ENCODE data around the gene PITPNB. TPM values are rescaled to one million over a fixed set of nuclear protein-coding genes. Genes with fewer than 3 reads are reported as not detected.
A peak's percentile ranks its signal among the peaks of the same experiment; 100 is the strongest.

Gene PITPNB
- total and polyA plus RNA-seq, 4 donors, result 23.8 to 65.9 (median 57.9) TPM

DNA sequence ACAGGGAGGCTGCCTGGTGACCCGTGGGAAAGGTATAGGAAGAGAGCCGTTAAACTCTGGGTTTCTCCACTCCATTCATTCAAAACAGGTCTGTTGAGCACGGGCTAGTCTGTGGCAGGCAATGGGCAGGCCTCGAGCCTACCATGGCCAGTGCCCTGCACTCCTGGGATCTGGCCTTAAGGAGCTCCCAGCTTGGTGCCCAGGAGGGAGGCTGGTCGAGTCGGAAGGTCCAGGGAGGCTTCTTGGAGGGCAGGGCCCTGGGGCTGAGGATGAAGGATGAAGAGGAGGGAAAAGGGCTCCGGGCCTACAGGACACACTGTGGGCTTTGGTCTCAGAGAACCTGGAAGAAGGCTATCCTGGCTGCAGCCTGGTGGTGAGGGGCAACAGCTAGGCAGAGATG, 75.6 kb downstream of the PITPNB start:
- Histone ChIP-seq H3K27me3 (ENCODE audit: control insufficient read depth, insufficient read depth, low read length) (no peaks in the 10 kb centered on the region), H3K4me3 (ENCODE audit: low read depth, low read length) (no peak overlapping the region), H3K36me3 (ENCODE audit: control insufficient read depth, insufficient read depth, low read length) (no peaks in the 10 kb centered on the region), H3K9me3 (ENCODE audit: control insufficient read depth, insufficient read depth, low read length) (no peaks in the 10 kb centered on the region), H3K27ac (ENCODE audit: low read depth, low read length) (no peak overlapping the region), H3K4me1 (ENCODE audit: control insufficient read depth, insufficient read depth, low read length) (peaks cover 27% of the 10 kb centered on the region)
- no peak for DNase-seq (ENCODE audit: low read depth in 4 of 6, low spot score in 6 of 6)
- 65% methylated on average over 7 of the region's 7 CpGs for WGBS (ENCODE audit: insufficient coverage)

DNA sequence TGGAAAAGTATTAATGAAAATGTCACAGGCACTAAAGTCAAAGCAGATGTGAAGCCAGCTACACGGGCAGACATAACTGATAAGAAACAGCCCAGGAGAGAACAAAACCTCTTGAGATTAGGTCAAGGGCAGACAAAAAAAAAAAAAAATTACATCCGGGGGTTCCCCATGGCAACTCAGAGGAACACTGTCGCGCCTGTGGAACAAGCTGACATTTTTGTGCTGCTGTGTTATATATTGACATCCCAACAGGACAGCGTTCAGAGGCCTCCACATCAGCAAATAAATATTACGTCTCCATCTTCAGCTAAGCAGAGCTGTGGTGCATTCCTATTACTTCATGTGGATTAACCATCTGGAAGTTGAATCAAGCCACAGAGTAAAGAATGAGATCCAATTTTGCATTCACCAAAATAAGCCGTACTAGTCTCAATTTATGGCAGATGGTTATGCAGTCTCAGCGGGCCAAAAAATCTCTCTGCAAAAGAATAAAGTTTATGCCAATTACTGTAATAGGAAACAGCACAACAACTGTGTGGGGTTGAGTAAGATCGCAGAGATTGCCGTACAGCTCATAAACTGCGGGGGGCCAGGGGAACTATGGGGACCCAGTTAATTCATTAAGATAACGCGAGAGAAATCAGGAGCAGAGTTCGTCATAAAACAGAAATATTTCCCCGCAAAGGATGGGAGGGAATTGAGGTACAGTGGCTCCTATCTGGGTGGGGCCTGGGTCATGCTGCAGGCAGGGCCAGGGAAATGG, 76.2 kb downstream of the PITPNB start:
- Histone ChIP-seq H3K36me3 (ENCODE audit: control insufficient read depth, insufficient read depth, low read length) (no peaks in the 10 kb centered on the region), H3K4me3 (ENCODE audit: low read depth, low read length) (no peak overlapping the region), H3K27ac (ENCODE audit: low read depth, low read length) (no peak overlapping the region), H3K9me3 (ENCODE audit: control insufficient read depth, insufficient read depth, low read length) (no peaks in the 10 kb centered on the region), H3K4me1 (ENCODE audit: control insufficient read depth, insufficient read depth, low read length) (peaks cover 27% of the 10 kb centered on the region), H3K27me3 (ENCODE audit: control insufficient read depth, insufficient read depth, low read length) (no peaks in the 10 kb centered on the region)
- WGBS (ENCODE audit: insufficient coverage), result 55% methylated on average over 9 of the region's 15 CpGs
- peak in 3 of 6 donors; percentile 33 to 90 (median 87) for DNase-seq (ENCODE audit: low read depth in 4 of 6, low spot score in 6 of 6)

- no peak for DNase-seq (ENCODE audit: low read depth in 4 of 6, low spot score in 6 of 6)
Observed at GRCh38 chr22:27842201-27842600, 76.9 kb downstream of the PITPNB start.

DNA sequence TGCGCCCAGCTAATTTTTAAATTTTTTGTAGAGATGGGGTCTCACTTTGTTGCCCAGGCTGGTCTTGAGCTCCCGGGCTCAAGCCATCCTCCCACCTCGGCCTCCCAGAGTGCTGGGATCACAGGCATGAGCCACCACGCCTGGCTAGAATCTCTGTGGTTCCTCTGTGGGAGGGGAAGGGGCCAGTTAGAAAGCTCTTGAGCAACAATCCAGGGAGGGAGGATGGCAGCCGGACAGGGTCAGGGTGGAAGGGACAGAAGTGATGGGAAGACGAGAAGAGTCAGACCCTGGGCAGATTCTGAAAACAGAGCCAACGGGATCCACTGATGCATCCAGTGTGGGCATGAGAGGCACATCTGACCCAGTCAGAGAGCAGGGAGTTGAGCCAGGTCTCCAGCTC, 78.6 kb downstream of the PITPNB start:
- no peak for DNase-seq (ENCODE audit: low read depth in 4 of 6, low spot score in 6 of 6)
- Histone ChIP-seq H3K27ac (ENCODE audit: low read depth, low read length) (no peak overlapping the region), H3K9me3 (ENCODE audit: control insufficient read depth, insufficient read depth, low read length) (peaks cover 2% of the 10 kb centered on the region), H3K4me1 (ENCODE audit: control insufficient read depth, insufficient read depth, low read length) (peaks cover 27% of the 10 kb centered on the region), H3K36me3 (ENCODE audit: control insufficient read depth, insufficient read depth, low read length) (no peaks in the 10 kb centered on the region), H3K27me3 (ENCODE audit: control insufficient read depth, insufficient read depth, low read length) (no peaks in the 10 kb centered on the region), H3K4me3 (ENCODE audit: low read depth, low read length) (no peak overlapping the region)
- WGBS (ENCODE audit: insufficient coverage), result 96% methylated on average over 7 of the region's 7 CpGs

More at GRCh38 chr22:27842201-27842600, 76.9 kb downstream of the PITPNB start:
- Histone ChIP-seq H3K4me1 (ENCODE audit: control insufficient read depth, insufficient read depth, low read length) (peaks cover 27% of the 10 kb centered on the region), H3K36me3 (ENCODE audit: control insufficient read depth, insufficient read depth, low read length) (no peaks in the 10 kb centered on the region), H3K4me3 (ENCODE audit: low read depth, low read length) (no peak overlapping the region), H3K9me3 (ENCODE audit: control insufficient read depth, insufficient read depth, low read length) (peaks cover 2% of the 10 kb centered on the region), H3K27ac (ENCODE audit: low read depth, low read length) (no peak overlapping the region), H3K27me3 (ENCODE audit: control insufficient read depth, insufficient read depth, low read length) (no peaks in the 10 kb centered on the region)
- WGBS (ENCODE audit: insufficient coverage), result 90% methylated on average over 1 of the region's 1 CpG

- no peaks in the 10 kb centered on the region for H3K27me3 ChIP-seq (ENCODE audit: control insufficient read depth, insufficient read depth, low read length)
- peaks cover 2% of the 10 kb centered on the region for H3K9me3 ChIP-seq (ENCODE audit: control insufficient read depth, insufficient read depth, low read length)
- no peak overlapping the region for H3K27ac ChIP-seq (ENCODE audit: low read depth, low read length)
- 76% methylated on average over 9 of the region's 13 CpGs for WGBS (ENCODE audit: insufficient coverage)
- peaks cover 21% of the 10 kb centered on the region for H3K4me1 ChIP-seq (ENCODE audit: control insufficient read depth, insufficient read depth, low read length)
- no peaks in the 10 kb centered on the region for H3K36me3 ChIP-seq (ENCODE audit: control insufficient read depth, insufficient read depth, low read length)
- no peak overlapping the region for H3K4me3 ChIP-seq (ENCODE audit: low read depth, low read length)
- DNase-seq (ENCODE audit: low read depth in 4 of 6, low spot score in 6 of 6), result peak in 3 of 6 donors; percentile 18 to 89 (median 35)
Observed at GRCh38 chr22:27839057-27839660, 79.9 kb downstream of the PITPNB start.

DNA sequence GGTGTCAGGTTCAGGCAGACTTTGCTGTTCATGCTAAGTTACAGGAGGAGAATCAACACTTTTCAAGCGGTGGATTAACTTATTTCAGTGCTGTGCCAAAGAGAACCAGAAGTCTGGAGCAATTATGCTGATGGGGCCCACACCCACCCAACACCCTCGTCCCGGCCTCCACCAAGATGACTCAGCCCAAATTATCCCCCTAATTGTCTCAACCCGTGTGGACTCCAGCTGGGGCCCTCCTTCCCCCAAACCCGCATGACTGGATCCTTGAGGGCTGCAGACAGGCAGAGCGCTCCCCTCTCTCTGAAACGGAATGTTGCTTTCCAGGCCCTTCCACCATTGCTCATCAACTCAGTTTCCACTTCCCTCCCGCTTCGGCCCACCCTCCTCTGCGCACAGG, 82.9 kb downstream of the PITPNB start:
- no peaks in the 10 kb centered on the region for H3K27me3 ChIP-seq (ENCODE audit: control insufficient read depth, insufficient read depth, low read length)
- no peaks in the 10 kb centered on the region for H3K36me3 ChIP-seq (ENCODE audit: control insufficient read depth, insufficient read depth, low read length)
- no peak for DNase-seq (ENCODE audit: low read depth in 4 of 6, low spot score in 6 of 6)
- peaks cover 2% of the 10 kb centered on the region for H3K9me3 ChIP-seq (ENCODE audit: control insufficient read depth, insufficient read depth, low read length)
- H3K4me3 ChIP-seq (ENCODE audit: low read depth, low read length), result no peak overlapping the region
- H3K27ac ChIP-seq (ENCODE audit: low read depth, low read length), result no peak overlapping the region
- 69% methylated on average over 8 of the region's 10 CpGs for WGBS (ENCODE audit: insufficient coverage)
- H3K4me1 ChIP-seq (ENCODE audit: control insufficient read depth, insufficient read depth, low read length), result peaks cover 14% of the 10 kb centered on the region

GRCh38 chr22:27835446-27835845, 83.6 kb downstream of the PITPNB start:
- H3K27ac ChIP-seq (ENCODE audit: low read depth, low read length), result no peak overlapping the region
- H3K27me3 ChIP-seq (ENCODE audit: control insufficient read depth, insufficient read depth, low read length), result no peaks in the 10 kb centered on the region
- peaks cover 2% of the 10 kb centered on the region for H3K9me3 ChIP-seq (ENCODE audit: control insufficient read depth, insufficient read depth, low read length)
- no peak for DNase-seq (ENCODE audit: low read depth in 4 of 6, low spot score in 6 of 6)
- H3K4me1 ChIP-seq (ENCODE audit: control insufficient read depth, insufficient read depth, low read length), result peaks cover 14% of the 10 kb centered on the region
- no peak overlapping the region for H3K4me3 ChIP-seq (ENCODE audit: low read depth, low read length)
- no peaks in the 10 kb centered on the region for H3K36me3 ChIP-seq (ENCODE audit: control insufficient read depth, insufficient read depth, low read length)
- 75% methylated on average over 4 of the region's 6 CpGs for WGBS (ENCODE audit: insufficient coverage)

GRCh38 chr22:27834364-27835185, 84.5 kb downstream of the PITPNB start:
- H3K27me3 ChIP-seq (ENCODE audit: control insufficient read depth, insufficient read depth, low read length), result no peaks in the 10 kb centered on the region
- H3K9me3 ChIP-seq (ENCODE audit: control insufficient read depth, insufficient read depth, low read length), result peaks cover 2% of the 10 kb centered on the region
- DNase-seq (ENCODE audit: low read depth in 4 of 6, low spot score in 6 of 6), result no peak
- WGBS (ENCODE audit: insufficient coverage), result 92% methylated on average over 17 of the region's 20 CpGs
- H3K4me3 ChIP-seq (ENCODE audit: low read depth, low read length), result no peak overlapping the region
- H3K27ac ChIP-seq (ENCODE audit: low read depth, low read length), result no peak overlapping the region
- peaks cover 14% of the 10 kb centered on the region for H3K4me1 ChIP-seq (ENCODE audit: control insufficient read depth, insufficient read depth, low read length)
- H3K36me3 ChIP-seq (ENCODE audit: control insufficient read depth, insufficient read depth, low read length), result no peaks in the 10 kb centered on the region

GRCh38 chr22:27833803-27834202, 85.3 kb downstream of the PITPNB start:
- no peaks in the 10 kb centered on the region for H3K36me3 ChIP-seq (ENCODE audit: control insufficient read depth, insufficient read depth, low read length)
- no peak for DNase-seq (ENCODE audit: low read depth in 4 of 6, low spot score in 6 of 6)
- no CpG with 5 or more reads among the region's 2 CpGs for WGBS (ENCODE audit: insufficient coverage)
- no peak overlapping the region for H3K4me3 ChIP-seq (ENCODE audit: low read depth, low read length)
- peaks cover 9% of the 10 kb centered on the region for H3K4me1 ChIP-seq (ENCODE audit: control insufficient read depth, insufficient read depth, low read length)
- no peaks in the 10 kb centered on the region for H3K27me3 ChIP-seq (ENCODE audit: control insufficient read depth, insufficient read depth, low read length)
- H3K9me3 ChIP-seq (ENCODE audit: control insufficient read depth, insufficient read depth, low read length), result peaks cover 2% of the 10 kb centered on the region
- H3K27ac ChIP-seq (ENCODE audit: low read depth, low read length), result no peak overlapping the region

Measured in spinal cord (tissue), 10 donors.